ENCODE results near the gene ZBED4.
"Not testable (repeated sequence)": the region's sequence is repeated elsewhere in the genome, so short reads cannot be mapped to it uniquely, and the experiment has no call there.

ZBED4 gene

GRCh38 chr22:49826603-49827270, 26.9 kb upstream of the ZBED4 start:
- in situ Hi-C loops (cut with HindIII; ENCODE audit: low sequenced_read_pairs) = no loop called here

GRCh38 chr22:49827271-49827852, 26.3 kb upstream of the ZBED4 start:
- in situ Hi-C loops (cut with HindIII; ENCODE audit: low sequenced_read_pairs) = no loop called here

GRCh38 chr22:49827853-49828598, 25.6 kb upstream of the ZBED4 start, which contains the start of gene BRD1:
TSS of gene BRD1 (minus strand) at chr22:49827873. CDS start at chr22:49824317, 3,556 bp downstream.
- in situ Hi-C loops (cut with HindIII; ENCODE audit: low sequenced_read_pairs) = no loop called here

DNA sequence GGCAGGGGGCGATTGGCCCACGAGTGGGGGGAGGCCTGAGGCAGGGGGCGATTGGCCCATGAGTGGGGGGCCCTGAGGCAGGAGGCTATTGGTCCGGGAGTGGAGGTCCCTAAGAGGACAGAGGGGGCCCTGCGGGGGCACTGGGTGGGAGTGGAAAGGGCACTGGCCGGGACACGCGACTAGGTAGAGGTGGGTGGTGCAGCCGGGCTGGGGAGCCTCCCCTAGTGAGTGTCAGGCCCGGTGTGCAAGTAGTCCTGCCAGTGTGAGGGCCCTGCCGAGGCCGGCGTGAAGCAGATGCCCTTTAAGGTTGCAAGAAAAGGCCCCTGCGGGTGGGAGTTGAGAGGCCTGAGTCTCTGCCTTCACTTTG, 25.1 kb upstream of the ZBED4 start:
- in situ Hi-C loops (cut with HindIII; ENCODE audit: low sequenced_read_pairs) = no loop called here

- in situ Hi-C loops (cut with HindIII; ENCODE audit: low sequenced_read_pairs) = no loop called here
Observed at GRCh38 chr22:49829044-49829853, 24.4 kb upstream of the ZBED4 start.

- in situ Hi-C loops (cut with HindIII; ENCODE audit: low sequenced_read_pairs) = no loop called here
Observed at GRCh38 chr22:49833340-49834007, 20.2 kb upstream of the ZBED4 start.

- in situ Hi-C loops (cut with HindIII; ENCODE audit: low sequenced_read_pairs) = no loop called here
Observed at GRCh38 chr22:49838771-49839717, 14.6 kb upstream of the ZBED4 start.

DNA sequence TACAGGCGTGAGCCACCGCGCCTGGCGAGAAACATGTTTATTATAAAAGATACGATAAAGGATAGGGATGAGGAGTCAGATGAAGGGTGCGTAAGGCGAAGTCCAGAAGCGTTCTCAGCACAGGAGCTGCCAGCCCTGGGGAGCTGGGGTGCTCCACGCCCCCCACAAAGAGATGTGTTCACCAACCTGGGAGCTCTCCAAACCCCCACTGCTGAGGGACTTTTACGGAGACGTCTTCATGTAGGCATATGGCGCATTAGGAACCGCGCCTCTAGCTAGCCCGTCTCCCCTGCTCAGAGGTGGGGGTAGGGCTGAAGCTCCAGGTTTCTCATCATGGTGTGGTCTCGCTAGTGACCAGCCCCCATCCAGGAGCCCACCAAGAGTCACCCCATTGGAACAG, 8.4 kb upstream of the ZBED4 start:
- in situ Hi-C loops (cut with HindIII; ENCODE audit: low sequenced_read_pairs) = no loop called here

DNA sequence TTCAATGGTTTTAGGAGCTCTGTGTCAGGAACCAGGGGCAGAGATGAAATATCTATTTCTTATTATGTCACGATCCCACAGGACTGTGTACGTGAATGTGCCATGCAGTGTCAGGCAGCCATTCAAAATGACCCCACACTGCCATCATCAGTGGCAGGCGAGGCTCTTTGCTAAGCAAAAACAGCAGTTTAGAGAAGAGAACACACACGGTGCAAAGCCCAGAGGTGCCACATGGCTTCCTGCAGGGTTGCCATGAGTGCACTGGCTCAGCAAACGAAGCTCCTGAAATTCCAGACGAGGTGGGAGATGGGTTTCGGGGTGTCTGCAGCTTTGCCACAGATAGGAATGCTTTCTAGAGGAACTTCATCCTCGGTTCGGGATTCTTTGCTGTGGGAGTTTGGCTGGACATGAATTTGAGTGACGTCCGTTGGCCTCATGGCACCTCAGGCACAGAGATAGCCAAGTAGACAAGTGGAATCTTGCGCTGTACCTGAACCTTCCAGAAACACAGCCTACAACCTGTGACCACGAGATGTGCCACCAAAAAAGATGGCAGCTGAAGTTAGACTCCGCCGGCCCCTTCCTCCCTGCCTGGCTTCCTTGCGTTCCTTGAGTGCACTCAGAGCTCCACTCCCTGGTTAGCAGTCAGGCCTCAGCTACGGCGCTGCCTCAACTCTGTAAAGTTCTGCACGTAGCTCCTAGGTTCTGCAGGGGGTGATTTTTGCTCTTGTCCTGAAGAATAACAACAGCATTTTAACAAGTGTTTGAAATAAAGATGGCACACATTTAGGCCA, 7.8 kb upstream of the ZBED4 start:
- in situ Hi-C loops (cut with HindIII; ENCODE audit: low sequenced_read_pairs) = no loop called here

DNA sequence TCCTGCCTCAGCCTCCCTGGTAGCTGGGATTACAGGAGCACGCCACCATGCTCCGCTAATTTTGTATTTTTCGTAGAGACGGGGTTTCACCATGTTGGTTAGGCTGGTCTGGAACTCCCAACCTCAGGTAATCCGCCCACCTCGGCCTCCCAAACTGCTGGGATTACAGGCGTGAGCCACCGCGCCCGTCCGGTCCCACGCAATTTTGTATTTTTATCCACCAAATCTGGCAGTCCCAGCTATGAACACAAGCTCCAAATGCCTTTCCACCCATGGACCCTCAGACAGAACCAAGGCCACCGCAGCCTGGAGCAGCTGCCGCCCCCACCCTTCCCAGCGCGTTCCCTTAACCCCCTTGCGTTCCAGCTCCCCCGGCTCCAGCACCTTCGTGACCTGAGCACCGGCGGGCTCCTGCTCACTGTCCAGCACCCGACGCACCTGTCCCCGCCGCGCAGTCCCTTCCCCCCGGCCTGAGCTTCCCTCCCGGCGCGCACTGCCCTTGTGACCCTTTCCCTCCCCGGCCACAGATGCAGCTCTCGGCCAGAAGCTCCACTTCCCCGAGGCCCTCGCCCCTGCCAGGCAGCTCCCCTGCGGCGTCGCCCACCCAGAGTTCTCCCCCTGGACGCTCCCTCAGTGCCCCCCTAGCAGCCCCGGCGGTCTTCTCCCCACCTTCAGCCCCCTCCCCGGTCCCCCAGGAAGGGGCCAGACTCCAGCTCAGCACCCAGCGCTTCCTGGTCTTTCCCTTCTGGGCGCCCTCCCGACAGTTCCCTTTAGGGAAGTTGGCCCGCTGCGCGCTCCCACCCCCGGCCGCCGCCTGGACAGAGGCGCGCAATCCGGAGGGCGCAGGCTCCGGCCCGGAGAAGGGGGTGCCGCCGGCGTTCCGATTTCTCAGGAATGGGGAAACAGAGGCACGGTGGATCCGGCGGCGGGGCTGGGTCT, 5.6 kb upstream of the ZBED4 start:
- in situ Hi-C loops (cut with HindIII; ENCODE audit: low sequenced_read_pairs) = no loop called here

DNA sequence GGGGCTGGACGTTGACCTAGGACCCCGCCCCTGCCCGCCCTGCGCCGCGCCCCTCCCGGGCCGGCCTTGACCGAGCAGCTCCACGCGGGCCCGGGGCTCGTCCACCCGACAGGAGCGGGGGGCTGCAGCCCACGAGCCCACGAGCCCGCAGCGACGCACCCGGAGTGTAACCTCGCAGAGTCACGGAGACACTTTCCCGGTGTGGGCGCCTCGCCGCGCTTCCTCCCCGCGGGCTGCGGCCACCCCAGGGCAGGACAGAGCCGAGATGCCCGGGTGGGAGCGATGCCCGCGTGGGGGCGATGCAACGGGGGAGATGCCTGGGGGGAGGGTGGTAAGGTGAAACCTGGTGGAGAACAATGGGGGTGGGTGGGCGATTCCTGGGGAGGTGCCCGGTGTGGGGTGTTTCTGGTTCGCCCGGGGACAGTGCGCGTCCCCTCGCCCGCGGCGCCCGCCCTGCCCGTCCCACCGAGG, 4.9 kb upstream of the ZBED4 start:
- in situ Hi-C loops (cut with HindIII; ENCODE audit: low sequenced_read_pairs) = no loop called here

DNA sequence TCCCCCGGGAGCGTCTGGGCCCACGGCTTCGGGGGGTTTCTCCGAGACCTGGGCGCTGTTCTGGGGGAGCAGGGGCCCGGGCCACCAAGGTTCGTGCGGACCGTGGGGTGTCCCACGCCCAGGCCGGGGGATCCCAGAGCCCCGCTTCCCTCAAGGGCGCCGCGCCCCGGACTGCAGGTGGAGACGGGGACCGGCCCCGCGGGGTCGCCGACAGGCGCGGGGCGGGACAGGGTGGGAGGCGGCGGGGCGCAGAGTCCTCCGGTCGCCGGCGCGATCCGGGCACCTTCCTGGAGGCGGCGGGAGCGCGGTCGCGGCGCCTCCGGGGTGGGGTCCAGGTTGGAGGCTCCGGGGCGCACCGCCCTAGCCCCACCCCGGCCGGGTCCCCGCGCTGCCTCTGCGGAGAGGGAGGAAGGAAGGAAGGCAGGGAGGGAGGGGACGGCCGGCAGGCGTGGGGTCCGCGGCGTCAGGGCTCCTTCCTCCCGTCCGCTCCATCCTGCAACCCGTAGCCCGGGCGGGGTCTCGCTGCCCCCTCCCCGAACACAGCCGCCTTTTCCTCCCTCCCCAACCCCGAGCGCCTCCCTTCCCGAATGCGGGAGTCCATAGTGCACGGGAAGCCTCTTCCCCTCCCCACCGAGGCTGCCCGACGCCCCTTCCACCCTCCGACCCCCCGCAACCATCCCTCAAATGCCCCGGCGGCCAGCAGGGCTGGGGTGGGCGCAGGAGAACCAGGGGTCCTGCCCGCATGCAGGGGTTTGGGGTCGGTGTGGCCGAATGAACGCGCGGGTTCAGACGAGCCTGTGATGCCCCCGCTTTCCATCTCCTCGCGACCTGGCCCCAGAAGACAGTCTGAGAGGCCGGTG, 4.3 kb upstream of the ZBED4 start:
- in situ Hi-C loops (cut with HindIII; ENCODE audit: low sequenced_read_pairs) = no loop called here

DNA sequence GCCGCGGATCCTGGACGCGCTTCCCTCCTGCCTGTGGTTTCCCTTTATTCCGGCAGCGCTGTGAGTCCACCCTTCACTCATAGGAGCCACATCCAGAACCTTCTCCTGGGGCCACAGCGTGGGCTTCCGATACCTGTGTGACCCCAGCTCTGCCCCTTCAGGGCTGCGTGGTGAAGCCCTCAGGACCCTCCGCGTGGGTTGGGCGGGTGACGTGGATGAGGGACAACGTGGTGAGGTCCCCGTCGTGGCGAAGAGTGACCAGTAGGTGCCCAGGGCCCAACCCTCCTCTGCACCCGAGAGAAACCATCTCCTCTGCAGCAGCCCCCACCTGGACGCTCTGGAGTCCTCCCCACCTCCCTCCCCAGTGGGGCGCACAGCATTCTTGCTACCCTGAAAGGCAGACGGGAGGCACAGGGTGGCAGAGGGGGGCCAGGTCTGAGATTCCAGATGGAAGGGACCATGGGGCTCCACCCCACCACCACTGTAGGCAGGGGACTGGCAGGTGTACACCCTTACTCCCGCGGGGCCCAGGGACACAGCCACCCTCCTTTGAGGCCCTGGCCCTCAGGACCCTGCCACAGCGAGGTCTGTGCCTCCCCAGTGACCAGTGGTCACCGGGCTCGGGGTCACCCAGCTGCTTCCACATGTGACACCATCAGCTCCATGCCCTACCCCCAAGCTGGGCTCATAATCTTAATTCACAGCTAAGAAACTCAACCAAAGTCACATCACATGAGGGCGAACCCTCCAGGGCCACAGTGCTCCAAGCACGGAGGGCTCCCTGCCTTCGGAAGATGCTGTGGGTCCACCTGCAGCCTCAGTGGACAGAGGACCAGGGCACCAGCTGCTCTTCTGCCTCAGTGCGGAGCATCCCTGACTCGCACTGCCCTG, 3.4 kb upstream of the ZBED4 start:
- in situ Hi-C loops (cut with HindIII; ENCODE audit: low sequenced_read_pairs) = no loop called here

GRCh38 chr22:49850959-49851802, 2.5 kb upstream of the ZBED4 start:
- in situ Hi-C loops (cut with HindIII; ENCODE audit: low sequenced_read_pairs) = no loop called here

DNA sequence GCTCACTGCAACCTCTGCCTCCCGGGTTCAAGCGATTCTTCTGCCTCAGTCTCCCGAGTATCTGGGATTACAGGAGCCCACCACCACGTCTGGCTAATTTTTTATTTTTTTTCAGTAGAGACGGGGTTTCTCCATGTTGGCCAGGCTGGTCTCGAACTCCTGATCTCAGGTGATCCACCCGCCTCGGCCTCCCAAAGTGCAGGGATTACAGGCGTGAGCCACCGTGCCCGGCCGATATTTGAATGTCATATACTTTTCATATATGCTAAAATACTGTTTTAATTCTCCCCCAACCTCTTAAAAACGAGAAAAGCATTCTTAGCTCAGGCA, 1.1 kb upstream of the ZBED4 start:
- in situ Hi-C loops (cut with HindIII; ENCODE audit: low sequenced_read_pairs) = not testable (repeated sequence)
